ENCODE results near the gene MBD4. TPM values are rescaled to one million over a fixed set of nuclear protein-coding genes. Genes with fewer than 3 reads are reported as not detected.
"Not testable (repeated sequence)": the region's sequence is repeated elsewhere in the genome, so short reads cannot be mapped to it uniquely, and the experiment has no call there.

Gene MBD4
- total RNA-seq, result 44.1 and 53.3 TPM in 2 replicates

DNA sequence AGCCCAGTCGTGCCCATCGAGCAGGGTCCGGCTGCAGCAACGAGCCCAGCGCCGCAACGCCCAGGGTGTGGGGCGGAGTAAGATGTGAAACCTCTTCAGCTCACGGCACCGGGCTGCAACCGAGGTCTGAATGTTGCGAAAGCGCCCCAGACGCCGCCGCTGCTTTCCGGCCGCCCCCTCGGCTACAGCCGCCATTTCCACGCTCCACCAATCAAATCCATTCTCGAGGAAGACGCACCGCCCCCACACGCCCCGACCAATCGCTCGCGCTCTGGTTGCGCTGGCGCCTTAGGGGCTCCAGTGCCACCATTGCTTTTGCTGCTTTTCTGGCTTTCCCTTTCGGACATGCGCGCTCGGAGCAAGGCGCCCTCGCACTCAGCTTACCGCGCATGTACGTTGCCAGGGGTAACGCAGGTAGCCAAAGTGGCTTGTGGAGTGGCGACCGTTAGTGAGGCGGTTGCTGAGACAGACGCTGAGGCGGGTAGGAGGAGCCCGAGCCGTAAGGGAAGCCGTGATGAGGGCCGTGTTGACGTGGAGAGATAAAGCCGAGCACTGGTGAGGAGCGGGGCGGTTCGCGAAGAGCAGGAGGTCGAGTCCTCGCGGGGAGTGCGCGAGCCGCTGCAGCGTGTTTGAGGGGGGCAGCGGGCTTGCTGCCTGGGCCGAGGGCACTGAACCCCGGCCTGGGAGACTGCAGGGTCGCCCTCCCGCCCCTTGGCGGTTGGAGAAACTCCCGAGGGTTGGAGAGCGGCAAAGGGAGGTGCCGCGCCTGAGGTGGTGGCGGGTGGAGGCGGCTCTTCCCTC lies at the start of gene MBD4, which contains the start of gene IFT122:
MBD4 (minus strand) TSS at position 132 of the 801 bp plus-strand sequence; CDS start at position 17, 115 bp downstream.
IFT122 (plus strand) TSS at position 408 of the 801 bp plus-strand sequence; CDS start at position 515, 107 bp downstream.
- Mint-ChIP-seq H3K36me3 (ENCODE audit: low read depth) (peaks cover 20% of the 10 kb centered on the region), H3K27me3 (ENCODE audit: insufficient read depth) (no peaks in the 10 kb centered on the region), H3K27ac (peak within 1 kb of the TSS; percentile 98), H3K9me3 (no peaks in the 10 kb centered on the region), H3K4me1 (ENCODE audit: low read depth) (peaks cover 63% of the 10 kb centered on the region), H3K4me3 (peak within 1 kb of the TSS; percentile 89)
- intact Hi-C loops (cut with micrococcal nuclease), result loop anchor here (1.0 to 10.0 kb wide), 15 partner anchors 10 to 1457 kb away; partner anchors contain the start of genes EFCAB12, HMCES, ISY1 and PLXND1
- DNase-seq (ENCODE audit: low spot score), result peak; percentile 100

DNA sequence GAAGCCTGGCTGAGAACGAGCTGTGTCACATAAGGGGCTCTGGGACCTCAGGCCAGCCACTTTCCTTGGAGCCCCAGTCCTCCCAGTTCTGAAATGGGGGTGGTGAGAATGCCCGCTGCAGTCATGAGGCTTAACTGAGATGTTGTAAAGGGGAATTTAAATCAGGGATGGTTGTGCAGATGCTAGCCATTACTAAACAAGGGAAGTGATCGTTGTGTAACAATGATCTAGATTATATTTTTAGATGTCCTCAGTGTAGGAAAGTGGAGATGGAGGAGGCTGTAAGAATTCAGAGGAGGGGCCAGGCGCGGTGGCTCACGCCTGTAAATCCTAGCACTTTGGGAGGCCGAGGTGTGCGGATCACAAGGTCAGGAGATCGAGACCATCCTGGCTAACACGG lies 49.5 kb upstream of the MBD4 start:
- intact Hi-C loops (cut with micrococcal nuclease), result not testable (repeated sequence)

DNA sequence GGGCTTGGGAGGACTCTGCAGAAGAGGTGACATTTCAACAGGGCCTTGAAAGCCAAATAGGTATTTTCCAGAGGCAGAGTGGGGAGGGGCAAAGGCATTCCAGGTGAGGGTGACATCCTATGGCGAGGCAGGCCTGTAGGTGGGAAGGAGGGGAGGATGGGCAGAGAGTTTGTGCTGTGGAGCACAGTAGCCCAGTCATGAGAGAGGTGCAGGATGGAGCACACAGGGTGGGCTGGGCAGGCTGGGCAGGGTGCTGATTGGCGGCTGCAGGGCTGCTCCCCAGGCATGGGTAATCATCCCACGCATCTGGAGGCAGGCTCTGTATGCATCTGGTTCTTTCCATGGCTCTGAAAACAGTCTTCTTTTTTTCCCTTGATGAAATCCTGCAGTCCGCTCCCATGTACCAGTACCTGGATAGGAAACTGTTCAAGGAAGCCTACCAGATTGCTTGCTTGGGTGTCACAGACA lies 48.2 kb upstream of the MBD4 start:
- H3K36me3 Mint-ChIP-seq (ENCODE audit: low read depth); H3K9me3 Mint-ChIP-seq; intact Hi-C loops (cut with micrococcal nuclease): not testable (repeated sequence)

More for the DNA sequence above, 49.5 kb upstream of the MBD4 start:
- not testable (repeated sequence) for H3K4me1 Mint-ChIP-seq (ENCODE audit: low read depth); H3K36me3 Mint-ChIP-seq (ENCODE audit: low read depth); H3K9me3 Mint-ChIP-seq; H3K27ac Mint-ChIP-seq; H3K4me3 Mint-ChIP-seq; H3K27me3 Mint-ChIP-seq (ENCODE audit: insufficient read depth); DNase-seq (ENCODE audit: low spot score)

DNA sequence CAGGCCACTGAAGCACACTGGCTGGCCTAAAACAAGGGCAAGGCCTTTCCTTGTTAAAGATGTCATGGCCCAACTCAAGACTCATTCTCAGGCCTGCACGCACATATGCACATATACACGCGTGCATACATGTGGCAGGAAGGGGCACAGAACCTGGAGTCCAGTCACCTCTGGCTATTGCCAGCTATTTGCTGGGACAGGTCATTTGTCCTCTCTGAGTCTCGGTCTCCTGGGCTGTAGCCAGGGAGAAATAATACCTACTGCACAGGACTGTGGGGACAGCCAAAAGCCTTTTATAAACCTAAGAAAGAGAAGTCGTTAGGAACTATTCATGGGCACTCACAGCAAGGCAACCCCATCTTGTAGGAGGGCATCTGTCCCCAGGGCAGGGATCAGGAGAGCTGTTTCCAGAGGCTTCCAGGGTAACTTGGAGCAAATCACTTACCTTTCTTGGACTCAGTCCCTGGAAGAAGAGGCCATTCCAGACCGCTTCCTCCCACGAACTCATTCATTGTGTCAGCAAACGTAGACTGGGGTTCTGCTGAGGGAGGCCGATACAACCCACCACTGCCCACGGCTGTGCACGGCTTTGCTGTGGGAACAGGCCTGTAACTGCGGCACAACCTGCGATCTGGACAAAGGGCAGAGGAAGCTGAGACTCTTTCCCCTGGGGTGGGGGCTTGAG lies 47.6 kb upstream of the MBD4 start:
- Mint-ChIP-seq H3K27ac (no peak overlapping the region), H3K36me3 (ENCODE audit: low read depth) (peaks cover 3% of the 10 kb centered on the region), H3K4me1 (ENCODE audit: low read depth) (peaks cover 1% of the 10 kb centered on the region), H3K27me3 (ENCODE audit: insufficient read depth) (no peaks in the 10 kb centered on the region), H3K9me3 (no peaks in the 10 kb centered on the region), H3K4me3 (no peak overlapping the region)
- DNase-seq (ENCODE audit: low spot score), result no peak
- intact Hi-C loops (cut with micrococcal nuclease), result no loop called here

More for the DNA sequence above, 48.2 kb upstream of the MBD4 start:
- DNase-seq (ENCODE audit: low spot score); H3K4me3 Mint-ChIP-seq; H3K4me1 Mint-ChIP-seq (ENCODE audit: low read depth); H3K27me3 Mint-ChIP-seq (ENCODE audit: insufficient read depth); H3K27ac Mint-ChIP-seq: not testable (repeated sequence)

DNA sequence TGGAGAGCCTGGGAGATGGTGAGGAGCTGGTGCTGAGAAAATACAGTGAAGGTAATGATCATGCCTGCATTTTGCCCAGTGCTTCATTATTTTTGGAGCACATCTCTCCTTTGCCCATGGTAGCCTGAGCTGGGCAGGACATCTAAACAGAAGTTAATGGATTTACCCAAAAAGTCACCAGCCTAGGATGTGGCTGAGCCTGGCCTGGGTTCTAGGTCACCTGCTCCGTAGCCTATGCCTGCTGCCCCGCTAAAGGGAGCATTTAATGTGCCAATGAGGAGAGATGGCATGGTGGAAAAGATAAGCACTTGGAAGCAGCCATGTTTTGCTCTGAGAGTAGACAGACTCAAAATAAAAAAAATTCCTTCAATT lies 46.9 kb upstream of the MBD4 start:
- peaks cover 5% of the 10 kb centered on the region for H3K36me3 Mint-ChIP-seq (ENCODE audit: low read depth)
- no peak overlapping the region for H3K27ac Mint-ChIP-seq
- no peaks in the 10 kb centered on the region for H3K9me3 Mint-ChIP-seq
- no peak for DNase-seq (ENCODE audit: low spot score)
- no peaks in the 10 kb centered on the region for H3K27me3 Mint-ChIP-seq (ENCODE audit: insufficient read depth)
- H3K4me1 Mint-ChIP-seq (ENCODE audit: low read depth), result peaks cover 8% of the 10 kb centered on the region
- intact Hi-C loops (cut with micrococcal nuclease), result no loop called here
- H3K4me3 Mint-ChIP-seq, result no peak overlapping the region

DNA sequence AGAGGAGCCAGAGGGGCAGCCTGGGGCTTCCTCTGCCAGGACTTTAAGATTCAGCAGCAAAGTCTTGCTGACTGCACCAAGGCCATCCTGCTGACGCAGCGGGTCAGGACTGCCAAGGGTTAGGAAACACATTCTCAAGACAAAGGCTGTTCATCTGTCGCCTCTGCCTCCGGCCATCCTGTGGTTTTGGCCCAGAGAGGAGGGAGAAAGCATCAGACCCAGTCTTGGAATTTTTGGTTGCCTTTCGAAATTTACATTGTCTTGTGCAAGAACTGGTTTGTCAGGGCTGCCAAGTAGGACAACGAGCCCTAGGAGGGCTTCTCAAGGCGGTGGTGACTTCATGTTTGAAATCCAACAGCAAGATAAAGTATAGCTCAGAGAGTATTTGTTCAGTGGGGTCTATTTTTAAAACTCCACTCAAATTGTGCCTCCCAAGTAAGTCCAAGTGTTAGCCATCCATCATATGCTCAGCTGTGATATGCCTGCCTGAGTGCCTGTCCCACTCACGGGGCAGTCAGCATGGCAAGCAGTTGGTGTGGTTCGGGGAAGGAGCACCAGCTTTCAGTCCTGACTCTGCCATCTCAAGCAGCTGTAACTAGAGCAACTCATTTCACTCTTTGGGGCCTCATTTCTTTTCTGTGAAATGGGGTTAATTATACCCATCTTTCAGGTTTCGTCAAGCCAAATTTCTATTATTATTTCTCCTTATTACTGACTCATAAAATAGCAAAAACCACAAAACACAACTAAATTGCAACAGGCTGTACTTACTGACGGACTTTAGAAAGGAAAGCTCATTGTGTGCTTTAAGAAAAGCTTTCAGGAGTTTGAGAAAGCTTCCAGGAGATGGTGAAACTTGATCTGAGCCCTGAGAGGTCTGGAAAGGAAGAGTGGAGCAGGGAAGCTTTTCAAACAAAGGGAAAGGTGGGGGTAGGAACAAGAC lies 46.2 kb upstream of the MBD4 start:
- H3K27ac Mint-ChIP-seq, result no peak overlapping the region
- peaks cover 8% of the 10 kb centered on the region for H3K4me1 Mint-ChIP-seq (ENCODE audit: low read depth)
- no peaks in the 10 kb centered on the region for H3K9me3 Mint-ChIP-seq
- no peak for DNase-seq (ENCODE audit: low spot score)
- H3K27me3 Mint-ChIP-seq (ENCODE audit: insufficient read depth), result no peaks in the 10 kb centered on the region
- intact Hi-C loops (cut with micrococcal nuclease), result no loop called here
- peaks cover 5% of the 10 kb centered on the region for H3K36me3 Mint-ChIP-seq (ENCODE audit: low read depth)
- no peak overlapping the region for H3K4me3 Mint-ChIP-seq

DNA sequence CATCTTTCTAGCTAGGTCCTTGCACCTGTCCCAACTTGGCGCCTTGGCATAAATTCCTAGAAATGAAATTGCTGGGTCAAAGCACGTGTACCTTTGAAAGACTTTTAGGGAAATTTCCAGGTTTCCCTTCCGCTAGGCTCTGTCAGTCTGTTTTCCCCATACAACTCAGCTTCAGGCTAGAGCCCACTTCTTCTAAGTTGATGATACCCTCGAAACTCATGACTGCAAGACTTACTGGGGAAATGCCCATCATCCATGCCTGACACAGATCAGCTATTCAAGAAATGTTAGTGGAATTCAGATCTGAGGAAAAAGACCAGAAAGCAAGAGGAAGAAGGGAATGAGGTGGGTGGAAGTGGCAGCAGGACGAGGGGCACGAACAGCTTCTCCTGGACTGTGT lies 45.4 kb upstream of the MBD4 start:
- H3K27ac Mint-ChIP-seq; H3K4me1 Mint-ChIP-seq (ENCODE audit: low read depth); H3K36me3 Mint-ChIP-seq (ENCODE audit: low read depth); H3K4me3 Mint-ChIP-seq; H3K9me3 Mint-ChIP-seq; H3K27me3 Mint-ChIP-seq (ENCODE audit: insufficient read depth); DNase-seq (ENCODE audit: low spot score); intact Hi-C loops (cut with micrococcal nuclease): not testable (repeated sequence)

DNA sequence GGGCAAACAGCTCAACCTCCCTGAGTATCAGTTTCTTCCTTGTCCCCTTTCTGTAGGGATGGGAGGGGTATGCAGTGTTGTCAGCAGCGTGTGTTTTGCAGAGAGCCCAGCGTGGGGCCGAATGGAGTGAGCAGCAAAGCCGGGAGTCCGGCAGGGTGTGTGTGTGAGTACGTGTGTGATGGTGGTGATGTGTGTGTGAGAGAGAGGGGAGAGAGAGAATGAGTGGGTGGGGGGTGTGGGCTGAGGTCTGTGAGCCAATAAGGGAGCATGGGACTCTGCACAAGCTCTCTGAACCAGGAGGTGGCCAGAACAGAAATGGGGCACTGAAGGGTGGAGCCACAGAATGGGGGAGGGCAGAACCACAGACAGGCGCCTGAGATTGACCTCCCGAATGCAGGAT lies 44.1 kb upstream of the MBD4 start:
- no peak overlapping the region for H3K27ac Mint-ChIP-seq
- peaks cover 8% of the 10 kb centered on the region for H3K4me1 Mint-ChIP-seq (ENCODE audit: low read depth)
- no peak for DNase-seq (ENCODE audit: low spot score)
- H3K36me3 Mint-ChIP-seq (ENCODE audit: low read depth), result peaks cover 11% of the 10 kb centered on the region
- intact Hi-C loops (cut with micrococcal nuclease), result no loop called here
- H3K4me3 Mint-ChIP-seq, result no peak overlapping the region
- H3K27me3 Mint-ChIP-seq (ENCODE audit: insufficient read depth), result no peaks in the 10 kb centered on the region
- H3K9me3 Mint-ChIP-seq, result no peaks in the 10 kb centered on the region

DNA sequence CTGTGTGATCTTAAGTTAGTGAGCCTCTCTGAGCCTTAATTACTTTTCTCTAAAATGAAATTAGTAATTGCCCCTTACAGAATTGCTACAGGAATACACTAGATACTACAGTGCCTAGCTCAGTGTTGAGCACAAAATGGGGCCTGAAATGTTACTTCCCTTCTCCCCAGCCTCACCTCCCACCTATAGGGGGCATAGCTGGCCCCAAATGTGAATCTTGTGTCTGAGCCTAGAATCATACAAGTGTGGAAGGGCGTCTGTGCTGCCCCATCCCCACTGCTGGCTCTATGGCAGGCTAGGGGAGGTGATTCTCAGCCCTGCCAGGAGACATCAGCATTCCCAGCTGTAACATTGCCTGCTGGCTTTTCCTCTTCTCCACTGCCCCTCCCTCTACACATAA lies 43.0 kb upstream of the MBD4 start:
- intact Hi-C loops (cut with micrococcal nuclease), result no loop called here
- Mint-ChIP-seq H3K27ac (no peak overlapping the region), H3K36me3 (ENCODE audit: low read depth) (peaks cover 11% of the 10 kb centered on the region), H3K4me1 (ENCODE audit: low read depth) (peaks cover 8% of the 10 kb centered on the region), H3K9me3 (no peaks in the 10 kb centered on the region), H3K4me3 (no peak overlapping the region), H3K27me3 (ENCODE audit: insufficient read depth) (no peaks in the 10 kb centered on the region)
- no peak for DNase-seq (ENCODE audit: low spot score)

DNA sequence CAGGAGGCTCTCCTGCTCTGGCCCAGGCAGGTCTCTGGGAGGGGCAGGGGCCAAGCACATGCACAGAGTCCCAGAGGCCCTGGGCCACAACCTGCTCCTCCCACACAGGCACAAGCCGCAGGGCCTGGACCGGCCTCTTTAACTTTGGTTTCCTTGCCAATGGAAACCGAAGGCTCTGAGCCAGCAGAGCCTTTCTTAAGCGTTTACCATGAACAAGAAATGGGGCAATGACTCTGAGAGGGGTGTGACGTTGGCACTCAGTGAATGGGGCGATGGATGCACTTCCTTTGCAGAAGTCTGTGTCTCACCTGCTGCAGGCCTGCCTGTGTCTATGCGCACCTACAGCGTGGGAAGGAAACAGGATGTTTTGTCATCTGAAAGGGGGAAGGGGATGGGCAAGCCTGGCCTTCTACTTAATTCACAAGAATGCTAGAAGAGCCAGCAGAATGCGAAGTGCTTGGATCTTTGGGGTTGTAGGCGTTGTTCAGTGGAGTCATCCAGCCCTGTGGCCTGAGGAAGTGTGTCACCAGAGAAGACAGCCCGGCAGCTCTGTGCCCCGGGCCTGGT lies 42.1 kb upstream of the MBD4 start:
- peaks cover 8% of the 10 kb centered on the region for H3K4me1 Mint-ChIP-seq (ENCODE audit: low read depth)
- peaks cover 11% of the 10 kb centered on the region for H3K36me3 Mint-ChIP-seq (ENCODE audit: low read depth)
- H3K27ac Mint-ChIP-seq, result peak overlapping the region; percentile 82
- DNase-seq (ENCODE audit: low spot score), result peak; percentile 4
- no peaks in the 10 kb centered on the region for H3K9me3 Mint-ChIP-seq
- H3K27me3 Mint-ChIP-seq (ENCODE audit: insufficient read depth), result no peaks in the 10 kb centered on the region
- H3K4me3 Mint-ChIP-seq, result no peak overlapping the region
- intact Hi-C loops (cut with micrococcal nuclease), result no loop called here

DNA sequence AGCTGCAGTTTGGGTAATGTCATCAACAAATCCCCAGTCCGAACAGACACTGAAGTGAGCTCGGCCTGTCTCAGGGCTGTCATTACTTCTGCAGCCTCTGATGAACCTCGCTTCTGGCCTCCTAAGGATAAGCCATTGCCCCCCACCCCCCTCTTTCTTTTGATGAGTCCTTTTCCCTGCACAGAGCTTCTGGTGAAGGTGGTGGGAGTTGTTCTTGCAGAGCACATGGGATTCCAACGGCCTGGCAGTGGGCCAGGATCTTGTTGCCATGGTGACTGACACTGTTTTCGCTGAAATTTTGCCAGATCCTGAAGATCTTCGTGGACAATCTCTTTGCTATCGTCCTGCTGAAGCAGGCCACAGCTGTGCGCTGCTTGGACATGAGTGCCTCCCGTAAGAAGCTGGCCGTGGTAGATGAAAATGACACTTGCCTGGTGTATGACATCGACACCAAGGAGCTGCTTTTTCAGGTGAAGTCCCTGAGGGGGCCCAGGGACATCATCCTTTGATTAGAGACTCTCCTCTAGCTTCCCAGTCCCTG lies 41.5 kb upstream of the MBD4 start:
- DNase-seq (ENCODE audit: low spot score); intact Hi-C loops (cut with micrococcal nuclease); H3K4me1 Mint-ChIP-seq (ENCODE audit: low read depth); H3K9me3 Mint-ChIP-seq; H3K27me3 Mint-ChIP-seq (ENCODE audit: insufficient read depth); H3K4me3 Mint-ChIP-seq: not testable (repeated sequence)
- Mint-ChIP-seq H3K27ac (peak overlapping the region; percentile 82), H3K36me3 (ENCODE audit: low read depth) (peaks cover 11% of the 10 kb centered on the region)

DNA sequence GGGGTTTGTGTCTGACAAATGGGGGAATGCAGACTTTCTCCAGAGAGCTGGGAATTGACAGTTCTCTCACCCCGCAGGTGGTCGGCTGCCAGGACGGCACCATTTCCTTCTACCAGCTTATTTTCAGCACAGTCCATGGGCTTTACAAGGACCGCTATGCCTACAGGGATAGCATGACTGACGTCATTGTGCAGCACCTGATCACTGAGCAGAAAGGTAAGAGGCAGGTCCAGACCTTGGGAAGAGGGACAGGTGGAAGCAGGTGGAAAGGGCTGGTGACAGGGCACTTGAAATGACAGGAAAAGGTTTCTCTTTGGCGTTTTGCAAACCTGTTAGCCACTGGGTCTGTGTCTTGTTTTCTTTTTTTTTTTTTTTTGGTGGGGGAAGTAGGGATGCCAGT lies 36.8 kb upstream of the MBD4 start:
- no peaks in the 10 kb centered on the region for H3K4me1 Mint-ChIP-seq (ENCODE audit: low read depth)
- DNase-seq (ENCODE audit: low spot score), result no peak
- H3K4me3 Mint-ChIP-seq, result no peak overlapping the region
- no peaks in the 10 kb centered on the region for H3K27me3 Mint-ChIP-seq (ENCODE audit: insufficient read depth)
- H3K36me3 Mint-ChIP-seq (ENCODE audit: low read depth), result peaks cover 8% of the 10 kb centered on the region
- no peaks in the 10 kb centered on the region for H3K9me3 Mint-ChIP-seq
- no peak overlapping the region for H3K27ac Mint-ChIP-seq
- intact Hi-C loops (cut with micrococcal nuclease), result no loop called here
